ENCODE measurements around the gene SMAD3.

DNA sequence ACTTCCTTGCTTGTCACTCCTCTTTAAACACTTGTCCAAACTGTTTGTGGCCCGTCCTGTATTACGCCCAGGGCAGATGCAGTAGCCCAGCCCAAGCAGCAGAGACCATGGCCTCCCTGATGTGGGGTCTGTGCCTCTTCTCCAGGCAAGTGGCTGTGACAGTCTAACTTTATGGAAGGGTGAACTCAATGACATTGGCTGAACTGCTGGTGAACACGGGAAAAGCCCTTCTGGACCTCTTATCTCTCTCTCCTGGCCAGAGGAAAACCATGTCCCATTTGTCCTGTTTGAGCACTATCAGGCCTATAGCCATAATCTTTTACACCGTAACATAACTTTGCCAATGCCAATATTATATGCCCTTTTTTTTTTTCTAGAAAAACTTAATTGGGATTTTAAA, 67.6 kb downstream of the SMAD3 start:
- TF ChIP-seq ZNF274 (IDR thresholded peaks at IDR 0.05; ENCODE audit: insufficient read depth, insufficient read length) (no peak), HCFC1 (IDR thresholded peaks at IDR 0.05; ENCODE audit: low read length) (no peak), GABPA (IDR thresholded peaks at IDR 0.05; ENCODE audit: low read depth) (no peak), TAF1 (IDR thresholded peaks at IDR 0.05; ENCODE audit: borderline replicate concordance, low read depth, low read length) (no peak), CHD4 (IDR thresholded peaks at IDR 0.05) (no peak), ELK1 (IDR thresholded peaks at IDR 0.05; ENCODE audit: low read depth, low read length) (no peak), BHLHE40 (IDR thresholded peaks at IDR 0.05; ENCODE audit: borderline replicate concordance in 1 of 2, low read depth in 2 of 2, low read length in 1 of 2) (no peak), SIX5 (IDR thresholded peaks at IDR 0.05; ENCODE audit: low read depth, low read length, severe bottlenecking) (no peak), FOS (IDR thresholded peaks at IDR 0.05; ENCODE audit: borderline replicate concordance, extremely low read depth, insufficient read length) (no peak), POU2F2 (IDR thresholded peaks at IDR 0.05; ENCODE audit: borderline replicate concordance, low read depth, low read length) (no peak), KDM1A (IDR thresholded peaks at IDR 0.05; ENCODE audit: borderline replicate concordance) (no peak)
- TF ChIP-seq, protein P1, sequence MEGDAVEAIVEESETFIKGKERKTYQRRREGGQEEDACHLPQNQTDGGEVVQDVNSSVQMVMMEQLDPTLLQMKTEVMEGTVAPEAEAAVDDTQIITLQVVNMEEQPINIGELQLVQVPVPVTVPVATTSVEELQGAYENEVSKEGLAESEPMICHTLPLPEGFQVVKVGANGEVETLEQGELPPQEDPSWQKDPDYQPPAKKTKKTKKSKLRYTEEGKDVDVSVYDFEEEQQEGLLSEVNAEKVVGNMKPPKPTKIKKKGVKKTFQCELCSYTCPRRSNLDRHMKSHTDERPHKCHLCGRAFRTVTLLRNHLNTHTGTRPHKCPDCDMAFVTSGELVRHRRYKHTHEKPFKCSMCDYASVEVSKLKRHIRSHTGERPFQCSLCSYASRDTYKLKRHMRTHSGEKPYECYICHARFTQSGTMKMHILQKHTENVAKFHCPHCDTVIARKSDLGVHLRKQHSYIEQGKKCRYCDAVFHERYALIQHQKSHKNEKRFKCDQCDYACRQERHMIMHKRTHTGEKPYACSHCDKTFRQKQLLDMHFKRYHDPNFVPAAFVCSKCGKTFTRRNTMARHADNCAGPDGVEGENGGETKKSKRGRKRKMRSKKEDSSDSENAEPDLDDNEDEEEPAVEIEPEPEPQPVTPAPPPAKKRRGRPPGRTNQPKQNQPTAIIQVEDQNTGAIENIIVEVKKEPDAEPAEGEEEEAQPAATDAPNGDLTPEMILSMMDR (IDR thresholded peaks at IDR 0.05 in 2 of 3, conservative IDR thresholded peaks at IDR 0.05 in 1 of 3; ENCODE audit: control insufficient read depth in 2 of 3, extremely low read depth in 1 of 3, insufficient read depth in 1 of 3, low read depth in 3 of 3, low read length in 3 of 3) = no peak
